ENCODE data around the gene CUZD1.

CUZD1 gene

GRCh38 chr10:122845783-122846332 is at the start of gene CUZD1:
Gene CUZD1, minus strand, starts transcription at chr10:122845857. Its CDS starts 14 bp downstream, at chr10:122845843.
- Histone ChIP-seq H3K27me3 (ENCODE audit: insufficient read depth, poor library complexity, severe bottlenecking) (no peaks in the 10 kb centered on the region), H3K4me1 (ENCODE audit: insufficient read depth, poor library complexity, severe bottlenecking) (peaks cover 7% of the 10 kb centered on the region), H3K27ac (ENCODE audit: poor library complexity, severe bottlenecking) (no peak within 1 kb of the TSS), H3K4me3 (ENCODE audit: severe bottlenecking) (no peak within 1 kb of the TSS), H3K9me3 (ENCODE audit: severe bottlenecking) (no peaks in the 10 kb centered on the region), H3K36me3 (ENCODE audit: low read depth) (peaks cover 33% of the 10 kb centered on the region)
- DNase-seq (ENCODE audit: low spot score) (no peak), ATAC-seq (ENCODE audit: low read depth) (no peak)
- TF ChIP-seq CTCF (IDR thresholded peaks at IDR 0.05; ENCODE audit: poor library complexity, severe bottlenecking) = no peak

GRCh38 chr10:122894261-122894944 is 48.7 kb upstream of the CUZD1 start:
- no peak for TF ChIP-seq CTCF (IDR thresholded peaks at IDR 0.05; ENCODE audit: poor library complexity, severe bottlenecking)
- Histone ChIP-seq H3K36me3 (ENCODE audit: low read depth) (no peaks in the 10 kb centered on the region), H3K9me3 (ENCODE audit: severe bottlenecking) (no peaks in the 10 kb centered on the region), H3K4me3 (ENCODE audit: severe bottlenecking) (no peak overlapping the region), H3K27ac (ENCODE audit: poor library complexity, severe bottlenecking) (no peak overlapping the region), H3K4me1 (ENCODE audit: insufficient read depth, poor library complexity, severe bottlenecking) (no peaks in the 10 kb centered on the region), H3K27me3 (ENCODE audit: insufficient read depth, poor library complexity, severe bottlenecking) (no peaks in the 10 kb centered on the region)
- no peak for ATAC-seq (ENCODE audit: low read depth)
- no peak for DNase-seq (ENCODE audit: low spot score)

GRCh38 chr10:122884166-122884565 is 38.5 kb upstream of the CUZD1 start:
- Histone ChIP-seq H3K27me3 (ENCODE audit: insufficient read depth, poor library complexity, severe bottlenecking) (no peaks in the 10 kb centered on the region), H3K4me3 (ENCODE audit: severe bottlenecking) (no peak overlapping the region), H3K4me1 (ENCODE audit: insufficient read depth, poor library complexity, severe bottlenecking) (peaks cover 12% of the 10 kb centered on the region), H3K9me3 (ENCODE audit: severe bottlenecking) (no peaks in the 10 kb centered on the region), H3K27ac (ENCODE audit: poor library complexity, severe bottlenecking) (no peak overlapping the region), H3K36me3 (ENCODE audit: low read depth) (peaks cover 19% of the 10 kb centered on the region; the same call in 1 of the 2 replicates)
- ATAC-seq (ENCODE audit: low read depth) (no peak), DNase-seq (ENCODE audit: low spot score) (no peak)
- no peak for TF ChIP-seq CTCF (IDR thresholded peaks at IDR 0.05; ENCODE audit: poor library complexity, severe bottlenecking)

- DNase-seq (ENCODE audit: low spot score) (no peak), ATAC-seq (ENCODE audit: low read depth) (no peak)
- H3K9me3 ChIP-seq (ENCODE audit: severe bottlenecking) = no peaks in the 10 kb centered on the region
- H3K27me3 ChIP-seq (ENCODE audit: insufficient read depth, poor library complexity, severe bottlenecking) = no peaks in the 10 kb centered on the region
- H3K27ac ChIP-seq (ENCODE audit: poor library complexity, severe bottlenecking) = no peak overlapping the region
- no peak overlapping the region for H3K4me3 ChIP-seq (ENCODE audit: severe bottlenecking)
- H3K4me1 ChIP-seq (ENCODE audit: insufficient read depth, poor library complexity, severe bottlenecking) = peaks cover 19% of the 10 kb centered on the region
- TF ChIP-seq CTCF (IDR thresholded peaks at IDR 0.05; ENCODE audit: poor library complexity, severe bottlenecking) = no peak
- peaks cover 25% of the 10 kb centered on the region for H3K36me3 ChIP-seq (ENCODE audit: low read depth)
Measured at GRCh38 chr10:122882766-122883165, 37.1 kb upstream of the CUZD1 start.

Data from RWPE2 (cell line).